OCI-LY3 (cell line): Measurements from ENCODE around the gene TMEM270.

ENCODE experiments used
- EZH2phosphoT487 ChIP-seq: fragments of 200-600 bp; shearing (Covaris generic); IDR thresholded peaks from 2 replicates; pipeline ENCODE4 v1.6.1; 2018; ENCODE audit warnings: antibody characterized with exemption, mixed run types, low read depth
- TF ChIP-seq, protein P1 (sequence below): fragments of 200-600, 300-600 bp; sonication (generic); IDR thresholded peaks from 2 replicates; pipeline ENCODE4 v1.5.1; 2014; ENCODE audit warnings: antibody characterized with exemption, low read length, low read depth

DNA sequence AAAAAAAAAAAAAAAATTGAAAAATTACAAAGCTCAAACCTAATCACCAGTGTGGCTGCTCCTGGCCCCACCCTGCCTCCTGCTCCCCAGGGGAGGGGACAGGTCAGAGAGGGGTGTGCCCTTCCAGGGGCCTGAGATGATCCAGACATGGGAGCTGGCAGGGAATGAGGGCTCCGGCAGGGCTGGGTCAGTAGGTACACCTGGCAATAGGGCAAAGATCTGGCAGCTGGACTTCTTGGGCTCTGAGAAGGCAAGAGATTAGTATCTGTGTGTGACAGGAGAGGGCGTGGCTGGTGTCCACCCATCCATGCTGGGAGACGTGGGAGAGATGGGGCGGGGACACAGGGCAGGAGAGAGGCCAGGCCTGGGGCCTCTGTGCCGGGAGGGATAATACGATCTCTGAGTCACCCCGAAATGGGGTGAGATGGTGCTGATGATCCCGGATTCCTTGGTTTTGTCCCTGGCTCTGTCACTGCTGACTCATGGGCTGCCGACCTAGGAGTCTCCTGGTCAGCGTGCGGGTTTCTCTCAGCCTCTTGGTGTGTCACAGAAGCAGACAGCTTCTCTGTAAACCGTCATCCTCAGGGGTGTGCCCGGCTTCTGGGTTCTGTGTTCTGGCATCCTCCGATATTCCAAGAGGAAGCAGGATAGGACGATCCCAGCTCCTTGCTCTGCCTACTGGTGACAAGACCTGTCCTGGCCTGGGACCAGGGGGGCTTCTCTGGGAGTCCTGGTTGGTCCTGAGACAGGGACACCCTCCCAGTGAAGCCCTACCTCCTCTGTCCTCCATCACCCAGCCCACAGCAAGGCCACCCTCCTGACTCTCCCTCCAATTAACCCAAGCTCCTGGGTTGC is 38.4 kb upstream of the TMEM270 start:
- TF ChIP-seq, protein P1, sequence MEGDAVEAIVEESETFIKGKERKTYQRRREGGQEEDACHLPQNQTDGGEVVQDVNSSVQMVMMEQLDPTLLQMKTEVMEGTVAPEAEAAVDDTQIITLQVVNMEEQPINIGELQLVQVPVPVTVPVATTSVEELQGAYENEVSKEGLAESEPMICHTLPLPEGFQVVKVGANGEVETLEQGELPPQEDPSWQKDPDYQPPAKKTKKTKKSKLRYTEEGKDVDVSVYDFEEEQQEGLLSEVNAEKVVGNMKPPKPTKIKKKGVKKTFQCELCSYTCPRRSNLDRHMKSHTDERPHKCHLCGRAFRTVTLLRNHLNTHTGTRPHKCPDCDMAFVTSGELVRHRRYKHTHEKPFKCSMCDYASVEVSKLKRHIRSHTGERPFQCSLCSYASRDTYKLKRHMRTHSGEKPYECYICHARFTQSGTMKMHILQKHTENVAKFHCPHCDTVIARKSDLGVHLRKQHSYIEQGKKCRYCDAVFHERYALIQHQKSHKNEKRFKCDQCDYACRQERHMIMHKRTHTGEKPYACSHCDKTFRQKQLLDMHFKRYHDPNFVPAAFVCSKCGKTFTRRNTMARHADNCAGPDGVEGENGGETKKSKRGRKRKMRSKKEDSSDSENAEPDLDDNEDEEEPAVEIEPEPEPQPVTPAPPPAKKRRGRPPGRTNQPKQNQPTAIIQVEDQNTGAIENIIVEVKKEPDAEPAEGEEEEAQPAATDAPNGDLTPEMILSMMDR, result no peak
- TF ChIP-seq EZH2phosphoT487, result no peak
